ENCODE measurements around the gene TSNAXIP1.

- no peak for TF ChIP-seq EZH2 (IDR thresholded peaks at IDR 0.05; ENCODE audit: insufficient read depth, poor library complexity, severe bottlenecking)
- no peak for TF ChIP-seq EZH2phosphoT487 (IDR thresholded peaks at IDR 0.05; ENCODE audit: insufficient read depth, low read depth)
These were observed 40.6 kb downstream of the TSNAXIP1 start, which contains the start of gene CENPT for GRCh38 chr16:67847064-67847861.

Measured in GM23248 (cell line).